ENCODE results near the gene SOX9.

DNA sequence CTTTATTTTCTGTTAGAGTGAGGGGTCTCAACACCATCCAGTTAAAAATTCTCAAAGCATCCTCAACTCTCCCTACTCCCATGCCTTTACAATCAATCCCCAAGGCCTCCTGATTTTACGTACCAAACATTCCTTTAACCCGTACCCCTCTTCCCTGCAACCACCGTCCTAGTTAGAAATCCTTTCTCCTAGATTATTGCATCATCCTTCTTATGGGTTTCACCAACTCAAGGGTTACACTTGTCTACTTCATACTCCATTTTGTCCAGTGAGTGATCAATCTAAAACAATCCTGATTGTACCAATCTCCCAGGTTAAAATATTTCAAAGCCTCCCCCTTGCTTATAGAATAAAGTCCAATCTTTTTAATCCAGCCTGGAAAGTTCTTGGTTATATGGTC is 24.7 kb downstream of the SOX9 start:
- no peak for TF ChIP-seq POLR2A (IDR thresholded peaks at IDR 0.05)
- TF ChIP-seq, protein P1, sequence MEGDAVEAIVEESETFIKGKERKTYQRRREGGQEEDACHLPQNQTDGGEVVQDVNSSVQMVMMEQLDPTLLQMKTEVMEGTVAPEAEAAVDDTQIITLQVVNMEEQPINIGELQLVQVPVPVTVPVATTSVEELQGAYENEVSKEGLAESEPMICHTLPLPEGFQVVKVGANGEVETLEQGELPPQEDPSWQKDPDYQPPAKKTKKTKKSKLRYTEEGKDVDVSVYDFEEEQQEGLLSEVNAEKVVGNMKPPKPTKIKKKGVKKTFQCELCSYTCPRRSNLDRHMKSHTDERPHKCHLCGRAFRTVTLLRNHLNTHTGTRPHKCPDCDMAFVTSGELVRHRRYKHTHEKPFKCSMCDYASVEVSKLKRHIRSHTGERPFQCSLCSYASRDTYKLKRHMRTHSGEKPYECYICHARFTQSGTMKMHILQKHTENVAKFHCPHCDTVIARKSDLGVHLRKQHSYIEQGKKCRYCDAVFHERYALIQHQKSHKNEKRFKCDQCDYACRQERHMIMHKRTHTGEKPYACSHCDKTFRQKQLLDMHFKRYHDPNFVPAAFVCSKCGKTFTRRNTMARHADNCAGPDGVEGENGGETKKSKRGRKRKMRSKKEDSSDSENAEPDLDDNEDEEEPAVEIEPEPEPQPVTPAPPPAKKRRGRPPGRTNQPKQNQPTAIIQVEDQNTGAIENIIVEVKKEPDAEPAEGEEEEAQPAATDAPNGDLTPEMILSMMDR (IDR thresholded peaks at IDR 0.05), result no peak

All from Peyer's patch (tissue), 4 donors.